ENCODE measurements around the gene SLC38A8.

- TF ChIP-seq, protein P1, sequence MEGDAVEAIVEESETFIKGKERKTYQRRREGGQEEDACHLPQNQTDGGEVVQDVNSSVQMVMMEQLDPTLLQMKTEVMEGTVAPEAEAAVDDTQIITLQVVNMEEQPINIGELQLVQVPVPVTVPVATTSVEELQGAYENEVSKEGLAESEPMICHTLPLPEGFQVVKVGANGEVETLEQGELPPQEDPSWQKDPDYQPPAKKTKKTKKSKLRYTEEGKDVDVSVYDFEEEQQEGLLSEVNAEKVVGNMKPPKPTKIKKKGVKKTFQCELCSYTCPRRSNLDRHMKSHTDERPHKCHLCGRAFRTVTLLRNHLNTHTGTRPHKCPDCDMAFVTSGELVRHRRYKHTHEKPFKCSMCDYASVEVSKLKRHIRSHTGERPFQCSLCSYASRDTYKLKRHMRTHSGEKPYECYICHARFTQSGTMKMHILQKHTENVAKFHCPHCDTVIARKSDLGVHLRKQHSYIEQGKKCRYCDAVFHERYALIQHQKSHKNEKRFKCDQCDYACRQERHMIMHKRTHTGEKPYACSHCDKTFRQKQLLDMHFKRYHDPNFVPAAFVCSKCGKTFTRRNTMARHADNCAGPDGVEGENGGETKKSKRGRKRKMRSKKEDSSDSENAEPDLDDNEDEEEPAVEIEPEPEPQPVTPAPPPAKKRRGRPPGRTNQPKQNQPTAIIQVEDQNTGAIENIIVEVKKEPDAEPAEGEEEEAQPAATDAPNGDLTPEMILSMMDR (IDR thresholded peaks at IDR 0.05; ENCODE audit: low read depth, low read length, poor library complexity, severe bottlenecking): no peak
- TF ChIP-seq EZH2phosphoT487 (IDR thresholded peaks at IDR 0.05; ENCODE audit: borderline replicate concordance, low read length): no peak
Measured at GRCh38 chr16:84047206-84047605, 4.6 kb upstream of the SLC38A8 start.

Measured in DOHH2 (cell line).